SIG-M5 (cell line): ENCODE measurements around the gene IDUA.

Experiments used
- DNase-seq: peaks from one replicate; lab custom pipeline; 2025; lab: John Stamatoyannopoulos, UW

Gene IDUA

DNA sequence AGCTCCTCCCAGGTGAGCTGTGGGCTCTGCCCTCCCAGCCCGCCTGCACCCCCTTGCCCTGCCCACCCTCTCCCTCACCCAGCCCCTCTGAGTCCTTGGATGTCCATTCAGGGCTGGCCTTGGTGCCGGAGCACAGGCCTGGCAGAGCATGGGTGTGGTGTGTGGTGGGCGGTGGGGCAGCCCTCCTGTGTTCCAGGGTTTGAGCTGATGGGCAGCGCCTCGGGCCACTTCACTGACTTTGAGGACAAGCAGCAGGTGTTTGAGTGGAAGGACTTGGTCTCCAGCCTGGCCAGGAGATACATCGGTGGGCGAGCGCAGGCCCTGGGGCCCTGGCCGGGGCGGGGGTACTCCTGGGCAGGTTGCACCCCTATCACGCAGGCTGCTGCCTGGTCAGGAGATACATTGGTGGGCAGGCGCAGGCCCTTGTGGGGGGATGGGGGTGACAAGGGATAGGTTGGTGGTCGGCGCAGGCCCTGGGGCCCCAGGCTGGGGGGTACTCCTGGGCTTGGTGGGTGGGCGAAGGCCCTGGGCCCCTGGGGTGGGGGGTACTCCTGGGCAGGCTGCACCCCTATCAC, 13.9 kb downstream of the IDUA start:
- no peak for DNase-seq

DNA sequence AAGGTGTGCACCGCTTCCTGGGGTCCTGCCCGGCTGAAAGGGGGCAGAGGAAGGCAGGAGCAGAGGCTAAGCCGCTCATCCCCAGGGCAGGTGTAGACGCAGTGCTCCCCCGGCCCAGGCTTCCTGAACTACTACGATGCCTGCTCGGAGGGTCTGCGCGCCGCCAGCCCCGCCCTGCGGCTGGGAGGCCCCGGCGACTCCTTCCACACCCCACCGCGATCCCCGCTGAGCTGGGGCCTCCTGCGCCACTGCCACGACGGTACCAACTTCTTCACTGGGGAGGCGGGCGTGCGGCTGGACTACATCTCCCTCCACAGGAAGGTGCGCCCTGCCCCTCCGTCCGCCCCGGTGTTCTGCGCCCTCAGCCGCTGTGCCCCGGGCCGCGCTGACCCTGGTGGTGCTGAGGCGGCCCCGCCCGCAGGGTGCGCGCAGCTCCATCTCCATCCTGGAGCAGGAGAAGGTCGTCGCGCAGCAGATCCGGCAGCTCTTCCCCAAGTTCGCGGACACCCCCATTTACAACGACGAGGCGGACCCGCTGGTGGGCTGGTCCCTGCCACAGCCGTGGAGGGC, 14.8 kb downstream of the IDUA start:
- DNase-seq: no peak

DNA sequence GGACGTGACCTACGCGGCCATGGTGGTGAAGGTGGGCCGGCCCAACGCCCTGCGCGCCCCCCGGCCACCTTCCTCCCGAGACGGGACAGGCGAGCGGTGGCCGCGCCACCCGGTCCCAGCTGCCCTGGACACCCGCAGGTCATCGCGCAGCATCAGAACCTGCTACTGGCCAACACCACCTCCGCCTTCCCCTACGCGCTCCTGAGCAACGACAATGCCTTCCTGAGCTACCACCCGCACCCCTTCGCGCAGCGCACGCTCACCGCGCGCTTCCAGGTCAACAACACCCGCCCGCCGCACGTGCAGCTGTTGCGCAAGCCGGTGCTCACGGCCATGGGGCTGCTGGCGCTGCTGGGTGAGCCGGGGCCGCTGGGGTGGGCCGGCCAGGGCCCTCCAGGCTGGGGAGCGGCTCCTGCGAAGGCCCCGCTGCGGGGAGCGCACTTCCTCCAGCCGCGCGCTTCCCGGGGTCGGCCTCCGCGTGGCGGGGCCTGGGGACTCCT, 15.3 kb downstream of the IDUA start:
- no peak for DNase-seq

DNA sequence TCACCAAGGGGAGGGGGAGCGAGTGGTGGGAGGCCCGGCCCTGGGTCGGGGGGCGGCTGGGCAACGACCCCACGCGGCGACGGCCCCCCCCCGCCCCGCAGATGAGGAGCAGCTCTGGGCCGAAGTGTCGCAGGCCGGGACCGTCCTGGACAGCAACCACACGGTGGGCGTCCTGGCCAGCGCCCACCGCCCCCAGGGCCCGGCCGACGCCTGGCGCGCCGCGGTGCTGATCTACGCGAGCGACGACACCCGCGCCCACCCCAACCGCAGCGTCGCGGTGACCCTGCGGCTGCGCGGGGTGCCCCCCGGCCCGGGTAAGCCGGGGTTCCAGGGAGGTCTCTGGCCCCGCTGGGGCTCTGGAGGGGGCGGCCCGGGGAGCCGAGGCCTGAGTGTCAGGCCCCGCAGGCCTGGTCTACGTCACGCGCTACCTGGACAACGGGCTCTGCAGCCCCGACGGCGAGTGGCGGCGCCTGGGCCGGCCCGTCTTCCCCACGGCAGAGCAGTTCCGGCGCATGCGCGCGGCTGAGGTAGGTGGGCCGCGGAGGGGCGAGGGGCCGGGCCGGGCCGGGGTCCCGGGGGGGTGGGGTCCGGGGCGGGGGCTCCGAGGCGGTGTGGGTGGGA, 15.9 kb downstream of the IDUA start:
- no peak for DNase-seq

- no peak for DNase-seq
These were observed 16.6 kb downstream of the IDUA start for GRCh38 chr4:1003271-1004070.

DNA sequence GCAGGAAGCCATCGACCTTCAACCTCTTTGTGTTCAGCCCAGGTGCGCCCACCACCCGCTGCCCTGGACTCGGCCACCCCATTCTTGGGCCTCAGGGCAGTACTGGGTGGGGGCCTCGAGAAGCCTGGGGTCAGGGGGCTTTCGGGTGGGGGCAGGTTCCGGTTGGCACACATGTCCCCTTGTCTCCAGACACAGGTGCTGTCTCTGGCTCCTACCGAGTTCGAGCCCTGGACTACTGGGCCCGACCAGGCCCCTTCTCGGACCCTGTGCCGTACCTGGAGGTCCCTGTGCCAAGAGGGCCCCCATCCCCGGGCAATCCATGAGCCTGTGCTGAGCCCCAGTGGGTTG, 17.2 kb downstream of the IDUA start:
- DNase-seq: no peak

- DNase-seq: no peak
These were observed 18.0 kb downstream of the IDUA start for GRCh38 chr4:1004557-1005485.

DNA sequence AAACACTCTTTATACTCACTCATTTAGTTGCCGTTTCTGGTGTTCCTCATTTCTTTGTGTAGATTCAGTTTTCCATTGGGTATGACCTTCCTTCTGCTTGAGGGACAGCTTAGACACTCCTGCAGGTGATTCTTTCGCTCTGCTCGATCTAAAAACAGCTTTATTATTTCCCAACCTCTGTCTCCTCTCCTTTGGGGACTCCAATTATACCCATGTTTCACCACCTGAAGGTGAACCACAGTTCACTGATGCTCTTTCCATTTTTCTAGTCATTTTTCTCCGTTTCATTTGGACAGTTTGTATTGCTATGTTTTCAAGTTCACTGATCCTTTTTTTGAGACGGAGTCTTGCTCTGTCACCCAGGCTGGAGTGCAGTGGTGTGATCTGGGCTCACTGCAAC, 20.0 kb downstream of the IDUA start:
- no peak for DNase-seq

DNA sequence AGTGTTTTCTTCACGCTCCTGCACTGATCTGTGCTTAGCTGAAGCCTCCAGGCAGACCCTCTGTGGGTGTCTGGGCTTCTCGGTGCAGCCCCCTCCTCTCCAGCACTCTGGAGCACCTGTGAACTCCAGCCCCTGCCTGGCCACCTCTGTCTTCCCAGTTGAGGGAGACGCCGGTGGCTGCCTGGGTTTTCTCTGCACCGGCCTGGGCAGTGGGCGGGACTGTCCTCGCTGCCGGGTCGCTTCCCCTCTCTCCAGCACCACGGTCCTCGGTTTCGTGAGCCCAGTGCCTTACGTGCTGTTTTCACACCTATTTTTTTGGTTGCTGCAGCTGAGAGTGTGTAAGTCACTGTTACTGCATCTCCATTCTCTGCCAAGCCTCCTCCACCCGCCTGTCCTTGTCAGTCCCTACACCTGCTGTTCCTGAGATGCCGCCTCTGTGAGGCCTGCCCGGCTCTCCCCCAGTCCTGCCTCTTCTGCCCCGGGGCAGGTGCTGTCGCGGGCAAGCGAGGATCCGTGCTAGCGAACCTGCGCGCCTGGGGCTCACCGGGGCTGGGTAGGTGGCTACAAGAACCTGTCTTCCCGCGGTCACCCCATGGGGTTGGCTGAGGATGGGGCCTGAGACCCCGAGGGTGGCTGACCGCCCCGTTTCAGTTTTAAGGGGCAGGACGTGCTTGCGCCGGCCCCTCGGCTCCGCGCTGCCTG, 22.1 kb downstream of the IDUA start:
- DNase-seq: no peak

GRCh38 chr4:1009542-1010394, 22.9 kb downstream of the IDUA start:
- DNase-seq: no peak

DNA sequence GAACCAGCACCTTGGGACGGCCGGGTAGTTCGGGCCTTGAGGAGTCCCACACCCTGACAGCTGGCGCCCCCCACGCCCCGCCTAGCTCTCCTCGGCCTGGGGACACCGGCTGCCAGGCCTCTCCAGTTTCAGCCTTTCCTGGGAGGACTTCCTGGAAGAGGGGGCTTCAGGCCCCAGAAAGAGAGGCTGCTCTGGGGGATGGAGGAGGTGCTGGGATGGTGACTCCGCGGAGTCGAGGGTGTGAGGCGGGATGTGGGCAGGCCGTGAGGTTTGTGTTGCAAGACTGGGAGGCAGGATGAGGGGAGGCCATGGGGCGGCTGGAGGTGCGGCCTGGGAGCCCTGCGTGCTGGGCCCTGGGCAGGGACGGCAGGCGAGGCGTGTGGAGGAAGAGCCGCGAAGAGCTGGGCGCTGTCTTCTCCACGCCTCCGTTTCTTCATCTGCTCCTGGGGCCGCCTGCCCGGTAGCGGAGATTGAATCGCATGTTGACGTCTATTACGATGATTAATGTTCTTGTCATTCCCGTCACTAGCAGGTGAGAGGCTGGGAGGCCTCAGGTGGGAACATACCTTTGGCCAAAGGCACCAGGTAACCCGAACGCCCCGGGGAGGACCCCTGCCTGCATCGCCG, 23.7 kb downstream of the IDUA start:
- DNase-seq: peak; percentile 41

GRCh38 chr4:1011022-1011665, 24.3 kb downstream of the IDUA start, which contains the start of gene FGFRL1:
TSS of gene FGFRL1 (plus strand) at chr4:1011626. CDS start at chr4:1012486, 860 bp downstream.
- no peak for DNase-seq

DNA sequence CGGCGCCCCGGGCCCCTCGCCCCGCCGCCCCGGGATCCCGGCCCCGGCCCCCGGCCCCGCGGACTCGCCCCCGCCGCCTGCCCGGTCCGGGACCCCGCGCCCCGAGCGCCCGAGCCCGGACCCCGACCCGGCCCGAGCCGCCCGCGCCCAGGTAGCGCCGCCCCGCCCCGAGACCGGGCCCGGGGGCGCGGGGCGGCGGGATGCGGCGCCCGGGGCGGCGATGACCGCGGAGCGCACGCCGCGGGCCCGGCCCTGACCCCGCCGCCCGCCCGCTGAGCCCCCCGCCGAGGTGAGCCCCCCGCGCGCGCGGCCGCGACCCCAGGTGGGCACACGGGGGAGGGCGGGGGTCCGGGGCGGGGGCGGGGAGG, 24.8 kb downstream of the IDUA start:
- no peak for DNase-seq

- no peak for DNase-seq
These were observed 25.3 kb downstream of the IDUA start for GRCh38 chr4:1012034-1012739.

GRCh38 chr4:1013225-1014073, 26.6 kb downstream of the IDUA start:
- DNase-seq: no peak

- DNase-seq: no peak
These were observed 27.7 kb downstream of the IDUA start for GRCh38 chr4:1014291-1015167.

DNA sequence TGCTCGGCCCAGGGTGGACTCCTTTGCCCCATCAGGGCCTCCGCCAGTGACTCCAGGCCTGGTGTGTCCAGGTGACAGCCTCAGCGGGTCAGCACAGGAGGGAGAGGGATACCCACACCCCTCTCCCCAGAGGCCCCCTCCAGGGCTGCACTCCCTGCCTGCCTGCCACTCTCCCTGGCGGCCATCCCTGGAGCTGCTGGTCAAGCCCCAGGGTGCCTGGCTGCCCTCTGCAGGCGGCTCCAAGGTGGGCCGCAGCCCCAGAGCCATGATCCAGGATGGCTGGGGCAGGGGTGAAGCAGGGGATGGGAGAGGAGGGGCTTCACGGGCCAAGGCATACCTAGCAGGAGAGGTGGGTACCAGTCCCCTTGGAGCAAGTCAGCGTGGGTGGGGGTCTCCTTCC, 28.3 kb downstream of the IDUA start:
- DNase-seq: no peak
